Kidney tubule cell (primary cell): Measurements from ENCODE around the gene TNIK.

Experiments
- DNase-seq: peaks from one replicate; pipeline ENCODE4 v3.0.0-alpha.2; 2018; ENCODE audit warnings: low spot score

Gene TNIK

GRCh38 chr3:171165983-171166382 is 294.2 kb downstream of the TNIK start:
- DNase-seq: no peak

- no peak for DNase-seq
Measured at GRCh38 chr3:171165499-171165921, 294.7 kb downstream of the TNIK start.

- peak; percentile 77 for DNase-seq
Measured at GRCh38 chr3:171164067-171164465, 296.1 kb downstream of the TNIK start.

GRCh38 chr3:171163101-171164066 is 296.8 kb downstream of the TNIK start:
- DNase-seq: peak; percentile 88

DNA sequence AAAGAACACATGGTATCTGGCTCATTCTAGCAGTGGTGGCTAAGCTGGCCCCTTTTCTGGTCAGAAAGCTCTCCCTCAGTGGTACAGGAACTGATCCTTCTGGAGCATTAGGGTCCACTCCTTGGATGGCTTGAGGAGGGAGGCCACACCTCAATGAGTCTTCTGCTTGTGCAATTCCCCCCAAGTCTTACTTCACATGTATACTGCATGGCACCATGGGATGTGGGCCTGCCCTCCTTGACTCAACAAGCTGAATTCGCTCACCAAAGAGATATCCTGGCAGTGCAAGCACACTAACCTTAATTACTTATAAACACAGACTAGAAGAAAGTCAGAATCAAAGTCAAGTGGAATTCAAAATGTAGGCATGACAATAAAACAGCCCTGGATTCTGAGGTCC is 299.9 kb downstream of the TNIK start:
- DNase-seq: no peak

DNA sequence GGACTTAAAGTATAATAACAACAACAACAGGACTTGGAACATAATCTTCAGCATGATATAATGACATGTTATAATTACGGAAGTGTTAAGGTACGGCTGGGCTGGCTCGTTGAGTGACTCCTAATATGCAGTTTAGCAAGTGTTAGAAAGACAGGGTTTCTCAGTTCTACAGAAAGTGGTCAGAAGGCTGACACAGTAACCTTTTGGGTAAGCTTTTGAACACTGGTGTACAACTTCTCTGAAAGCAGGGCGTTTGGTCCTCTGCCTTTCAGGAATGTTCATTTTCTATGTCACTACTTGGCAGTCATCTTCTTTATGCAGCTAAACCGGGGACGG is 300.4 kb downstream of the TNIK start:
- no peak for DNase-seq

GRCh38 chr3:171159024-171159821 is 301.0 kb downstream of the TNIK start:
- no peak for DNase-seq

- no peak for DNase-seq
Measured at GRCh38 chr3:171157980-171158379, 302.2 kb downstream of the TNIK start.

DNA sequence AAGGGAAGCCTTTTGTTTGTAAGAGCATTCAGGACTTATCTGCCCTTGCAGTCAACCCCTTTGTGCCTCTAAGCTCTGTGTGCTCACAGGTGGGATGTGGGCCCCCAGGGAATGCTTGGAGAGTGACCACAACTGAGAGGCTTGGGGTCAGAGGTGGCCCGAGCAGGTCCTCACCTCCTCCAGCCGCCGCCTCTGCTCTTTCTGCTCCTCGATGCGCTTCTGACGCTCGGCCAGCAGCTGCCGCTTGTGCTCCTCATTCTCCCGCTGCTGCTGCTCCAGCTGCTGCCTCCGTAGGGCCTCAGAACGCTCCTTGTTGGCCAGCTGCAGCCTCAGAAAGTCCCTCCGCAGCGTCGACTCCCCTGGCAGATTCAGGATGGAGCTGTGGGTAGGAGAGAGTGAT is 302.9 kb downstream of the TNIK start:
- no peak for DNase-seq

DNA sequence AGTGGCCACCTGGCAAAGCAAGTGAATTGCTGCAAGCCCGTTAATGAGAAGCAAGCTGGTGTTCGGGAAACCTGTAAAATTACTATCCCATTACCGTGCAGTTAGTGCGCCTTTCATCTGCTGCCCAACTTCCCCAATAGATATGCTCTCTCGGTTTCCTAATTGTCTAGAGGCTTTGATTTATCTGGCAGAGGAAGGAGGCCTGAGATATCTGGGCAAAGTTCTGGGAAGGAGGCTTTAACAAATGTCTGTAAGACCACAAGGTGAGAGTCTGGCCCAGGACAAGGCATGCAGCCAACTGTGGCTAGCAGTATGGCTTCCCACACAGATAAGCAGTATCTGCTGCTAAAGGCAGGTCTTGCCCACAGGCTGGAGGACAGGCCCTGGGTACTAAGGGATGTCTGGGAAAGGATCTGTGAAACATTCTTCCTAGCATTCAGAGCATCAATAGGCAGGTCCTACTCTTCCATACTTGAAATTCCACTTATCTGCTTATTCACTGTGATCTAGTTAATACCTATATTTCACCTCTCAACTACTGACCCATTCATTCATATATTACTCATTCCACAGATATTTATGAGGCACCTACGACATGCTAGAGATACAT is 303.7 kb downstream of the TNIK start:
- peak; percentile 74 for DNase-seq

DNA sequence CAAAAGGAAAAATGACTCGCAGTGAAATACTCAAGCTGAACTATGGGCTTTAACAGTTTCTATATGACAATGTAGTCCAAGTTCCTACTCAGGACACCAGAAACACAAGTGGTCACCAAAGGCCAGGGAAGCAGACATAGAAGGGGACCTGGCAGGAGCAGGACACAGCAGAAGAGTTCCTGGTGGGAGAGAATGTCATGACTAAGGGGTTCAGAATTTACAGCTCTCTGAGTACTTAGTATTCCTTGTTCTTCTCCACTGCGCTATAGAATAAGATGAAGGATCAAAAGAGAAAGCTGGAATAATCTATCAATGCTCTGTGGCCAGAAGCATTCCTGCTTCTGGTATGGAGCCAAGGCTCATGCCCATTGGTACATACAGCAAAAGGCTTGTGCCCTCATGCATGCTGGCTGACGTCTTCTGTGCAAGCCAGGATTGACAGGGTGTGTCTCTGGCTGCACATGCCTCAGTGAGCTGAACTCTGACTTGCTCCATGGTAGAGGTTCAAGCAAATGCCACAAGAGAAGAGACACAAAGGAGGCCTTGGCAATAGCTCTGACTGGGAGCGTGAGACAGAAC is 305.0 kb downstream of the TNIK start:
- peak; percentile 92 for DNase-seq

GRCh38 chr3:171150945-171151344 is 309.3 kb downstream of the TNIK start:
- no peak for DNase-seq

DNA sequence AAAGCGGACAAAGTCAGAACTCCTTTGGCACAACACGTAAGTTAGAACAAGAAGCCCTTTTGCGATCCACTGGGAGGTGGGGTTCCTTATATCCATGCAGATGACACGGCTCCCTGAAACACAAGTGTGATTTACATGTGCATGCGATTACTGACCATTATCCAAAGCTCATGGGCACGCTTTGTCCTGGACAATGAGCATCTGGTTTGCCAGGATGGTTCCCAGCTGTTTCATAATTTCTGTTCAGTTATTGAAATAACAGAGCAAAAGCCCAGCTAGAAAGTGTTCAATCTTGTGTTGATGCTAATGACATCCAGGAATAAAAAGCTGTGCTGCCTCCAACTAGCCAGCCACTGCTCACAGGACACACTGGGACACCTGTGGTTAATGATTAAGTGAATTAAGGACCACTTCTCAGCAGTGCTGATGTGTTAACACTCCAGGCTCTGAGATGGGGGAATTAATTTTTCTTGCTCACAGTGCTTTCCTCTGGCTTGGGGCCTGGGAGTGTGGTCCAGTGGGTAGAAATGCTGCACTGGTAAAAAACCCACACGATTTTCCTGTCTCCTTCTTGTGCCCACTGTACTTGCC is 310.6 kb downstream of the TNIK start:
- DNase-seq: no peak

DNA sequence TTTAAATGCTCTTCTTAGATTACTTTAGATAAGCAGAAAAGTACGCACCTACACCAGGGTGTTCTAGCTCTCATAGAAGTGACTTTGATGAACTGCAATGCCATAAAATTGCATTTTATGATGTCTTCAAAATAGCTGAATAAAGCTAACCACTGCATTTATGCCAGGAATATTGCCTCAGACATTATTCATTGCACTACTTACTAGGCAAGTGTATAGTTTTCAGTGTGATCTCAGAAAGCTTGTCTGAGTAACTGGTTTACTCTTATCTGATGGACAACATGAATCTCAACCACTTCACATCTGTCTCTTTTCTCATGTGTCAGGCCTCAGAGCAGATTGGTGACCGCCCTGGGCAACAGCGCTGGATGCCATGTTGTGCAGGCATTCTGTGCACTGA is 314.4 kb downstream of the TNIK start:
- no peak for DNase-seq

GRCh38 chr3:171142985-171143384 is 317.2 kb downstream of the TNIK start:
- DNase-seq: peak; percentile 83

DNA sequence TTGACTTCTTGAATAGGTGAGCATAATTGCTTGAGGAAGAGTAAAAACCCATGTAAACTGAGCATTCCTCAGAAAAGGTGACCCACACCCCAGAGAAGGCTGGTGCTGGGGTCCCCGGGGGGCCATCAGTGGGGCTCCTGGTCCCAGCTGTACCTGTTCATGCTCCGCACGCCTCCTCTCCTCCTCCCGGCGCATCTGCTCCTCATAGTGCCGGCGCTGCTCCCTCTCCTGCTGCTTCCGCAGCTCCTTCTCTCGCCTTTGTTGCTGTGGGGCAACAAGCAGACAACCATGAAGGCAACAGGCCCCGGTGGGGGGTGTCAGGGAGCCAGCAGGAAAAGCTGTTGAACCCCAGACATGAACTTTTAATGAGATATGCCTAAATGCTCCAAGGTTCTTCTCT is 320.0 kb downstream of the TNIK start:
- DNase-seq: no peak

DNA sequence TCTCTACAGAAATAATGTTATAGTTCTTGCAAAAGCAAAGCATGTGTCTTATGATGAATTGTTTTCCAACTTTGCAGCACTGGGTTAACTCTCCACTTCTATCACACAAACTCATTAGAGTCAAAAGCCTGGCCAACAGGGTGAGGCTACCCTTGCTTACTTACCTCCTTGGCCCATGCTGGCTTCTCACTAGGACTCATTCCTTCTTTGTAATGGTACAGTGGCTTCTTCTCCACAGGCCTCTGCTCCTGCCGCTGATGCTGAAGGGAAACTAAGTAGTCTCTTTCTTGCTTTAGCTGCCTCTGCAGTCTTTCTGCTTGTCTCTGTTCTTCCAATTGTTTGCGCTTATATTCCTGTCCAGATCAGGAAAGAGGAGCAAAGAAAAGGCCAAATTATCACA is 322.2 kb downstream of the TNIK start:
- DNase-seq: no peak

DNA sequence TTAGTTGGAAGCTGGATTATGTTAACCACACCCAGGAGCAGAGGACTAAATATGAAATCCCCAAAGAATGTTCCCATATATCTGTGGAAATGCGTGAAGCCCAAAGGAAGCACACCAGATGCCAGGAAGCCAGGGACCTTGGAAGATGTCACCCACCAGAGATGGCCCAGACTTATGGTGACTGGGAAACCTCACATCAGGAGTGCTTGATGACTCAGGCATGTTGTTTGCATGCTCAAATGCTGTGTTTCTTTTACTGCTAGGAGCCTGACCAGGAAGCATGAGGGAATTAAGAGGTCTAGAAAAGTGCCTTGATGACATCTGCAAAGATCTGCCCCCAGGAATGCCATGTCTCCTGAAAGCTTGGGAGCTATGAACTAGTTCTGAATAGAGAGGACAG is 324.7 kb downstream of the TNIK start:
- DNase-seq: peak; percentile 66

DNA sequence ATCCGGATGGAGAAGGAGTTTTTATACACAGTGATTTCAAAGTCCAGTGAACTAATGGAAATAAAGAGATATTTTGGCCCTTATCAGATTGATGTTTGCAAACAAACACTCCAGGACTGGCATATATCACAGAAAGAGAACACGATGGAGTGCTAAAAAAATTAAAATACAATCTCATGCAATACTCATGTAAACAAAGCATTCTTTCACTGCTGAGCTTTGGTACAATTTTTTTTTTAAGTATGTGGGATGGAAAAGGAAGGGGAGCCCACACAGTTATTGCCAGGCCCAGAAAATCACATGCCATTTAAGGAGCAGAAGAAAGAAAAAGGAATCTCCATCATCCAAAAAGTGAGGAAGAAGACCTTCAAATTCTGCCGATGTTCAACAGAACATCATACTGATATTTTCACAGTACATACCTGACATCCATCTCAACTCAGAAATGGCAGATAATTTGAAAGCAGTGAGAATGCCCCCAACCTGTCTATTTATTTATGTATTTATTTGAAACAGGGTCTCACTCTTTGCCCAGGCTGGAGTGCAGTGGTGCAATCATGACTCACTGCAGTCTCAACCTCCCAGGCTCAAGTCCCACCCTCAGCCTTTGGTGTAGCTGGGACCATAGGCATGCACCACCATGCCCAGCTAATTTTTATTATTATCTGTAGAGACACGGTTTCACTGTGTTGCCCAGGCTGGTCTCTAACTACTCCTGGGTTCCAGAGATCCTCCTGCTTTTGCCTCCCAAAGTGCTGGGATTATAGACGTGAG is 326.2 kb downstream of the TNIK start:
- DNase-seq: no peak

- DNase-seq: no peak
Measured at GRCh38 chr3:171133337-171133736, 326.9 kb downstream of the TNIK start.

DNA sequence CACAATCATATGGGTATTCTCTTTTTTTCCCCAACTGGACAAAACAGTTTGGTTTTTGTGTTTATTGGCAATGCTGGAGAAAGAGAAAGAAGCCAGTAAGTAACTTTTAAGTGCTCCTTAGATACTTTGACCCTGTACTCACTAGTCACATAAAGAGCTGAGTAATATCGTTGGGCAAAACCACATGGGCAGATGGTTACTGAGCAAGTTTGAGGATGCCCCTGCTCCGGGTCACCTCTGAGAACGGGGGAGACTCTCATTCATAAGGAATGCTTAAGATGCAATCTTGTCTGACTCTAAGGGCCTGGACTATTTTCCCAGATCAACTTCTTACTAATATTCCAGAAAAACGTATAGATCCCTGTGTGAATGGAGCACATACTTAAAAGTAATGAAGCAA is 327.3 kb downstream of the TNIK start:
- DNase-seq: peak; percentile 77
